ENCODE results near the gene CPS1.

DNA sequence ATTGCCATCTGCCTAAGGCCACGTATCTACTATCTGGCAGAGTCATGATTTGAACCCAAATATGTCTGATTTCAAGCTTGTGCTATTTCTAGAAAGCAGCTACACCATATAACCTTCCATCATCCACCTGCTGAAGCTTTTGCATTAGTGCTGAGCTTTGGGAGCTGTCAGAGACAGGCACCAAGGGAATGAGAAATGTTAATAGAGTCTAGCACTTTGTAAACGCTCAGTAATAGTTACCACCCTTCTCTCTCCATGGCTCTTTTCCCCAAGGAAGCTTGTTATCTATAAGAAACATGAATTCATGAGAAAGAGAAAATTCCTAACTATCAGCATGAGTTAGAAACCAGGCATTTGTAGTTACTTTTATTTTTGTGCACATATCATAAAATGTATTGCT lies 151.5 kb downstream of the CPS1 start:
- TF ChIP-seq YY1 (IDR thresholded peaks at IDR 0.05; ENCODE audit: insufficient read depth, insufficient read length) (no peak), SUZ12 (IDR thresholded peaks at IDR 0.05; ENCODE audit: extremely low read depth, insufficient read depth, insufficient read length) (no peak)
